GM12892 (cell line): ENCODE measurements around the gene ZNF227.

Source experiments
- POLR2A ChIP-seq: IDR thresholded peaks from 2 replicates; pipeline ENCODE4 v1.6.1; 2011; ENCODE audit warnings: low read depth, low read length, control low read depth
- POLR2AphosphoS5 ChIP-seq: IDR thresholded peaks from 2 replicates; pipeline ENCODE4 v1.6.1; 2011; ENCODE audit warnings: low read depth, low read length, control low read depth
- TAF1 ChIP-seq: IDR thresholded peaks from 2 replicates; pipeline ENCODE4 v1.6.1; 2011; ENCODE audit warnings: low read depth, mild to moderate bottlenecking, control low read depth, low read length, borderline replicate concordance

- no peak for TF ChIP-seq POLR2A
- no peak for TF ChIP-seq POLR2AphosphoS5
- TF ChIP-seq TAF1 = no peak
Measured at GRCh38 chr19:44164327-44164672, 48.0 kb upstream of the ZNF227 start.
